Esophagus squamous epithelium (tissue), 4 donors: Measurements from ENCODE around the gene SHANK3.

Experiments
- CTCF ChIP-seq, 6 experiments: fragments of 450-650 bp in 4 of 6; fragments of 200-600 bp in 2 of 6; sonication (generic) in 2 of 6; IDR thresholded peaks; one replicate each; pipeline ENCODE4 v1.5.1; 2016 to 2019; ENCODE audit warnings: antibody characterized with exemption in 6 of 6, mild to moderate bottlenecking in 4 of 6, moderate library complexity in 4 of 6
- POLR2A ChIP-seq, 4 donors: fragments of 450-650 bp; IDR thresholded peaks; one replicate each; pipeline ENCODE4 v1.6.1; 2017; ENCODE audit warnings: antibody characterized with exemption in 4 of 4, mild to moderate bottlenecking in 4 of 4, moderate library complexity in 3 of 4

- TF ChIP-seq CTCF (IDR thresholded peaks at IDR 0.05) = no peak
- no peak for TF ChIP-seq POLR2A (IDR thresholded peaks at IDR 0.05)
Measured at GRCh38 chr22:50700387-50701075, 27.9 kb downstream of the SHANK3 start.
